ENCODE results near the gene CEP97. TPM values are rescaled to one million over a fixed set of nuclear protein-coding genes. Genes with fewer than 3 reads are reported as not detected.

Gene CEP97
- total and polyA plus RNA-seq, 2 donors (not counting 1 experiment from before 2014, with no cell fraction given): 2.1 to 15.4 TPM

DNA sequence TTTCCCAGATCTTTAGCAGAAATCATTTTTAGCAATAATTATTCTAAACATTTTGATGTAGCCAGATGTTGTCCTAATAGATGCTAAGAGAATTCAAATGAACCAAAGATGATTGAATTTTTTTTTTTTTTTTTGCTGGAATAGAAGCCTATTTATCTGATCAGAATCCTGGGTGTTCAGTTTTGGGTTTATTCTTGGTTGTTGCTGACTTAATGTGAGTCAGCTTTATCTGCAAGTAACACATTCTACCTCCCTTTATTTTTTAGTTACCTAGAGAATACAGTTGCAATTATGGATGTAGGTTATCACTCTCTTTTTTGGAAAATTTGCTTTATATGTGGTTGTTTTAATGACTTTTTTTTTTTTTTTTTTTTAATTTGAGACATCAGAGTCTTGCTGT is 6.4 kb downstream of the CEP97 start:
- no peak overlapping the region for H3K27ac ChIP-seq (ENCODE audit: low read length in 2 of 2)
- intact Hi-C loops (cut with micrococcal nuclease): no loop called here
- ATAC-seq (ENCODE audit: low read depth) (no peak), DNase-seq (no peak)
- H3K4me1 Mint-ChIP-seq: peaks cover 5% of the 10 kb centered on the region
- H3K4me3 Mint-ChIP-seq: no peak overlapping the region
- peaks cover 24 to 50% of the 10 kb centered on the region in 2 experiments for H3K36me3 ChIP-seq (replicated peaks in 1 of 2; ENCODE audit: control extremely low read depth in 1 of 2, control insufficient read depth in 1 of 2, extremely low read depth in 1 of 2, insufficient read depth in 2 of 2, low read length in 1 of 2)
- ChIA-PET POLR2A (no interaction called here), CTCF (no interaction called here)
- no peak overlapping the region for H3K4me3 ChIP-seq (ENCODE audit: control extremely low read depth in 1 of 5, extremely low read depth in 1 of 5, insufficient read depth in 1 of 5, low read depth in 2 of 5, low read length in 4 of 5)
- no peak overlapping the region for H3K9ac ChIP-seq (ENCODE audit: low read length)
- H3K9me3 Mint-ChIP-seq (ENCODE audit: insufficient read depth): no peaks in the 10 kb centered on the region
- H3K27me3 Mint-ChIP-seq: no peaks in the 10 kb centered on the region
- no peak overlapping the region for H3K27ac Mint-ChIP-seq
- H3K79me2 ChIP-seq (ENCODE audit: control insufficient read depth, insufficient read depth, low read length): peaks cover 12% of the 10 kb centered on the region
- H3K9me3 ChIP-seq (ENCODE audit: control extremely low read depth in 1 of 3, control insufficient read depth in 2 of 3, insufficient read depth in 1 of 3, low read length in 2 of 3): no peaks in the 10 kb centered on the region
- H3K4me1 ChIP-seq (ENCODE audit: control insufficient read depth in 2 of 2, insufficient read depth in 2 of 2, low read length in 2 of 2): peaks cover under 1 to 2% of the 10 kb centered on the region in 2 donors
- no peaks in the 10 kb centered on the region for H4K20me1 ChIP-seq (ENCODE audit: control insufficient read depth, insufficient read depth, low read length, poor library complexity, severe bottlenecking)
- TF ChIP-seq EZH2 (IDR thresholded peaks at IDR 0.05; ENCODE audit: borderline replicate concordance, insufficient read depth, low read depth, low read length, poor library complexity, severe bottlenecking): no peak
- TF ChIP-seq, protein P1, sequence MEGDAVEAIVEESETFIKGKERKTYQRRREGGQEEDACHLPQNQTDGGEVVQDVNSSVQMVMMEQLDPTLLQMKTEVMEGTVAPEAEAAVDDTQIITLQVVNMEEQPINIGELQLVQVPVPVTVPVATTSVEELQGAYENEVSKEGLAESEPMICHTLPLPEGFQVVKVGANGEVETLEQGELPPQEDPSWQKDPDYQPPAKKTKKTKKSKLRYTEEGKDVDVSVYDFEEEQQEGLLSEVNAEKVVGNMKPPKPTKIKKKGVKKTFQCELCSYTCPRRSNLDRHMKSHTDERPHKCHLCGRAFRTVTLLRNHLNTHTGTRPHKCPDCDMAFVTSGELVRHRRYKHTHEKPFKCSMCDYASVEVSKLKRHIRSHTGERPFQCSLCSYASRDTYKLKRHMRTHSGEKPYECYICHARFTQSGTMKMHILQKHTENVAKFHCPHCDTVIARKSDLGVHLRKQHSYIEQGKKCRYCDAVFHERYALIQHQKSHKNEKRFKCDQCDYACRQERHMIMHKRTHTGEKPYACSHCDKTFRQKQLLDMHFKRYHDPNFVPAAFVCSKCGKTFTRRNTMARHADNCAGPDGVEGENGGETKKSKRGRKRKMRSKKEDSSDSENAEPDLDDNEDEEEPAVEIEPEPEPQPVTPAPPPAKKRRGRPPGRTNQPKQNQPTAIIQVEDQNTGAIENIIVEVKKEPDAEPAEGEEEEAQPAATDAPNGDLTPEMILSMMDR (IDR thresholded peaks at IDR 0.05): no peak
- no peak overlapping the region for H2AFZ ChIP-seq (ENCODE audit: insufficient read depth, low read depth, low read length, poor library complexity, severe bottlenecking)
- H3K27me3 ChIP-seq (replicated peaks in 1 of 4; ENCODE audit: control extremely low read depth in 1 of 4, control insufficient read depth in 3 of 4, insufficient read depth in 4 of 4, low read length in 3 of 4): no peaks in the 10 kb centered on the region
- H3K4me2 ChIP-seq (replicated peaks; ENCODE audit: low read depth, low read length, poor library complexity, severe bottlenecking): no peak overlapping the region

DNA sequence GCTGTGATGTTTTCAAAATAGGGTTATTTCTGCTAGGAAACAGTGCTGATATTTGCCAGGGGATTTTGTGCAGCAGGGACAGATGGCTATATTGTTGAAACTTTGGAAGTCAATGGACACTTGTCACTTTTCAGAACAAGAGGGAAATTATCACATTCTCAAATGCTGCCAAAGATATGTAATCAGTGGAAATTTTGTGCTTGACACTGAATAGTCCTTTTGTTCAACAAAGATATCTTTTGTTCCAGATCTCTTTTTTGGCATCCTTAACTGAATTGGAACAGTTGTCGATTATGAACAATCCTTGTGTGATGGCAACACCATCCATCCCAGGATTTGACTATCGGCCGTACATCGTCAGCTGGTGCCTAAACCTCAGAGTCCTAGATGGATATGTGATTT is 7.8 kb downstream of the CEP97 start:
- ChIA-PET POLR2A (no interaction called here), CTCF (interaction anchor here (0.7 kb wide), 1 partner anchor 10 kb away, joined by 3 read pairs; no protein-coding TSS in a partner anchor)
- WGBS (ENCODE audit: insufficient coverage): 100% methylated on average over 1 of the region's 4 CpGs
- intact Hi-C loops (cut with micrococcal nuclease): no loop called here
- Mint-ChIP-seq H3K9me3 (ENCODE audit: insufficient read depth) (no peaks in the 10 kb centered on the region), H3K4me1 (no peaks in the 10 kb centered on the region), H3K27me3 (no peaks in the 10 kb centered on the region), H3K4me3 (no peak overlapping the region), H3K27ac (no peak overlapping the region)
- no peaks in the 10 kb centered on the region for H3K4me1 ChIP-seq (ENCODE audit: control insufficient read depth in 2 of 2, insufficient read depth in 2 of 2, low read length in 2 of 2)
- TF ChIP-seq, protein P1 (IDR thresholded peaks at IDR 0.05): no peak
- TF ChIP-seq EZH2 (IDR thresholded peaks at IDR 0.05; ENCODE audit: borderline replicate concordance, insufficient read depth, low read depth, low read length, poor library complexity, severe bottlenecking): no peak
- H3K4me3 ChIP-seq (ENCODE audit: control extremely low read depth in 1 of 5, extremely low read depth in 1 of 5, insufficient read depth in 1 of 5, low read depth in 2 of 5, low read length in 4 of 5): no peak overlapping the region
- DNase-seq: no peak
- no peak overlapping the region for H3K9ac ChIP-seq (ENCODE audit: low read length)
- H3K36me3 ChIP-seq (replicated peaks in 1 of 2; ENCODE audit: control extremely low read depth in 1 of 2, control insufficient read depth in 1 of 2, extremely low read depth in 1 of 2, insufficient read depth in 2 of 2, low read length in 1 of 2): peaks cover 24 to 59% of the 10 kb centered on the region in 2 experiments
- H3K4me2 ChIP-seq (replicated peaks; ENCODE audit: low read depth, low read length, poor library complexity, severe bottlenecking): no peak overlapping the region
- no peaks in the 10 kb centered on the region for H3K9me3 ChIP-seq (ENCODE audit: control extremely low read depth in 1 of 3, control insufficient read depth in 2 of 3, insufficient read depth in 1 of 3, low read length in 2 of 3)
- no peak for ATAC-seq (ENCODE audit: low read depth)
- no peak overlapping the region for H2AFZ ChIP-seq (ENCODE audit: insufficient read depth, low read depth, low read length, poor library complexity, severe bottlenecking)
- H4K20me1 ChIP-seq (ENCODE audit: control insufficient read depth, insufficient read depth, low read length, poor library complexity, severe bottlenecking): no peaks in the 10 kb centered on the region
- H3K27me3 ChIP-seq (replicated peaks in 1 of 4; ENCODE audit: control extremely low read depth in 1 of 4, control insufficient read depth in 3 of 4, insufficient read depth in 4 of 4, low read length in 3 of 4): no peaks in the 10 kb centered on the region
- peaks cover 8% of the 10 kb centered on the region for H3K79me2 ChIP-seq (ENCODE audit: control insufficient read depth, insufficient read depth, low read length)
- no peak overlapping the region for H3K27ac ChIP-seq (ENCODE audit: low read length in 2 of 2)

Measured in B cell (primary cell).